Testis (tissue), 3 donors: Measurements from ENCODE around the gene CNNM2. TPM values are rescaled to one million over a fixed set of nuclear protein-coding genes. Genes with fewer than 3 reads are reported as not detected.
"Not testable (repeated sequence)": the region's sequence is repeated elsewhere in the genome, so short reads cannot be mapped to it uniquely, and the experiment has no call there.

Source experiments
- DNase-seq: peaks from one replicate; pipeline ENCODE4 v3.0.0-alpha.2; 2019
- H3K27ac ChIP-seq, 2 donors: fragments of 200-600 bp; sonication (generic); one replicate each; pipeline ENCODE4 v1.5.1; 2019
- H3K27me3 ChIP-seq: fragments of 200-600 bp; sonication (generic); one replicate; pipeline ENCODE4 v1.5.1; 2019
- H3K36me3 ChIP-seq: fragments of 200-600 bp; sonication (generic); one replicate; pipeline ENCODE4 v1.5.1; 2017; ENCODE audit warnings: low read depth; ENCODE audit errors: missing control alignments
- H3K4me1 ChIP-seq: fragments of 200-600 bp; sonication (generic); one replicate; pipeline ENCODE4 v1.5.1; 2019
- H3K4me3 ChIP-seq, 2 donors: fragments of 200-600 bp; sonication (generic); one replicate each; pipeline ENCODE4 v1.5.1; 2017 to 2019
- H3K9me3 ChIP-seq: fragments of 200-600 bp; sonication (generic); one replicate; pipeline ENCODE4 v1.5.1; 2017
- POLR2A ChIP-seq: fragments of 450-650 bp; IDR thresholded peaks from one replicate; pipeline ENCODE4 v1.6.1; 2017; ENCODE audit warnings: antibody characterized with exemption, mild to moderate bottlenecking, moderate library complexity
- WGBS, 2 donors: methylation state at CpG; one replicate each; pipeline ENCODE4 v1.1.5; 2018; 5-methylcytosine and 5-hydroxymethylcytosine counted together
- intact Hi-C: fragments of 100-400 bp; cut with DNase I; formaldehyde crosslinking; loops from one replicate; pipeline ENCODE4 v1.15.1; 2023; ENCODE audit warnings: low total_unique reads
- polyA plus RNA-seq: library from polyadenylated mRNA; stranded (reverse); fragments of 350-450 nt; fragmentation: Illumina TruSeq; extraction: RNeasy Lipid Tissue Mini Kit (QIAGEN cat#74804); gene quantifications from one replicate; pipeline ENCODE4 v1.2.3, GENCODE V29; 2014; ENCODE audit warnings: low read depth, low replicate concordance; ENCODE audit not compliant: insufficient read depth
- total RNA-seq, 2 donors: library from RNA; depleted of rRNA; stranded (reverse); fragments of >200 nt; gene quantifications; one replicate each; pipeline ENCODE4 v1.2.3, GENCODE V29; 2016
- TF ChIP-seq, protein P1 (sequence below), 3 experiments: fragments of 450-650 bp in 2 of 3; fragments of 200-600 bp in 1 of 3; sonication (generic) in 1 of 3; IDR thresholded peaks; one replicate each; pipeline ENCODE4 v1.5.1; 2016 to 2019; ENCODE audit warnings: antibody characterized with exemption in 3 of 3, mild to moderate bottlenecking in 2 of 3, moderate library complexity in 1 of 3

The CNNM2 gene
- total and polyA plus RNA-seq, 3 donors from 2014 or later, result 9.8 to 30.5 (median 24.2) TPM

DNA sequence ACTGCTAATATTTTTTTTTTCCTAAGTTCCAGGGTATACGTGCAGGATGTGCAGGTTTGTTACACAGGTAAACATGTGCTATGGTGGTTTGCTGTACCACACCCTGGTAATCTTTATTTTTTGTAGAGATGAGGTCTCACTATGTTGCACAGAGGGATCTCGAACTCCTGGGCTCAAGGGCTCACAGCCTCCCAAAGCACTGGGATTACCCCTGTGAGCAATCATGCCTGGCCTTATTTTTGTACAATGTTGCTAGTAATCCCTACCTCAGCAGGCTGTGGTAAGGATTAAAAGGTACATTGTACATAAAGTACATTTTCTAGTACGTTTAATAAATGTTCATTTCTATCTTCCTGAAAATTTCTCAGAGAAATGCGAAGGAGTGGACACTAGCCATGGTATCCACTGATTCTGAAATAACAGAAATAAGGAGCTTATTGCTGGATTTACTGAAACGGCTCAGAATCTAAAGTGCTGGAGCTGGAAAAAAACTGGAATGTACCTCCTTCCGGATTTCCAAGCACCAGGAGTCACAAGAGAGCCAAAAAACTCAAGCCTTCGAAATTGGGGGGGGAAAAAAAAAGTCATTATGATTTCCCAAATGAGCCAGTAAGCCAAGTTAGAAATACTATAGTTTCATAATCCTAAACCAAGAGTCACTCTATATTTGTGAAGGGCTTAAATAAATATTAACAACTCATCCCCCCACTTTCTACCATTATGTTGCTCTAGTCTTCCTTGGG, 205.4 kb downstream of the CNNM2 start:
- WGBS, 2 donors, result 45 to 47% methylated on average over 7 of the region's 7 CpGs
- TF ChIP-seq, protein P1, sequence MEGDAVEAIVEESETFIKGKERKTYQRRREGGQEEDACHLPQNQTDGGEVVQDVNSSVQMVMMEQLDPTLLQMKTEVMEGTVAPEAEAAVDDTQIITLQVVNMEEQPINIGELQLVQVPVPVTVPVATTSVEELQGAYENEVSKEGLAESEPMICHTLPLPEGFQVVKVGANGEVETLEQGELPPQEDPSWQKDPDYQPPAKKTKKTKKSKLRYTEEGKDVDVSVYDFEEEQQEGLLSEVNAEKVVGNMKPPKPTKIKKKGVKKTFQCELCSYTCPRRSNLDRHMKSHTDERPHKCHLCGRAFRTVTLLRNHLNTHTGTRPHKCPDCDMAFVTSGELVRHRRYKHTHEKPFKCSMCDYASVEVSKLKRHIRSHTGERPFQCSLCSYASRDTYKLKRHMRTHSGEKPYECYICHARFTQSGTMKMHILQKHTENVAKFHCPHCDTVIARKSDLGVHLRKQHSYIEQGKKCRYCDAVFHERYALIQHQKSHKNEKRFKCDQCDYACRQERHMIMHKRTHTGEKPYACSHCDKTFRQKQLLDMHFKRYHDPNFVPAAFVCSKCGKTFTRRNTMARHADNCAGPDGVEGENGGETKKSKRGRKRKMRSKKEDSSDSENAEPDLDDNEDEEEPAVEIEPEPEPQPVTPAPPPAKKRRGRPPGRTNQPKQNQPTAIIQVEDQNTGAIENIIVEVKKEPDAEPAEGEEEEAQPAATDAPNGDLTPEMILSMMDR (IDR thresholded peaks at IDR 0.05), result no peak
- no peaks in the 10 kb centered on the region for H3K9me3 ChIP-seq
- intact Hi-C loops, result no loop called here
- no peaks in the 10 kb centered on the region for H3K36me3 ChIP-seq
- no peak overlapping the region for H3K4me3 ChIP-seq
- H3K4me1 ChIP-seq, result peaks cover 14% of the 10 kb centered on the region
- H3K27ac ChIP-seq, result peak overlapping the region in 1 of 2 donors; percentile 54
- no peaks in the 10 kb centered on the region for H3K27me3 ChIP-seq
- DNase-seq, result no peak

DNA sequence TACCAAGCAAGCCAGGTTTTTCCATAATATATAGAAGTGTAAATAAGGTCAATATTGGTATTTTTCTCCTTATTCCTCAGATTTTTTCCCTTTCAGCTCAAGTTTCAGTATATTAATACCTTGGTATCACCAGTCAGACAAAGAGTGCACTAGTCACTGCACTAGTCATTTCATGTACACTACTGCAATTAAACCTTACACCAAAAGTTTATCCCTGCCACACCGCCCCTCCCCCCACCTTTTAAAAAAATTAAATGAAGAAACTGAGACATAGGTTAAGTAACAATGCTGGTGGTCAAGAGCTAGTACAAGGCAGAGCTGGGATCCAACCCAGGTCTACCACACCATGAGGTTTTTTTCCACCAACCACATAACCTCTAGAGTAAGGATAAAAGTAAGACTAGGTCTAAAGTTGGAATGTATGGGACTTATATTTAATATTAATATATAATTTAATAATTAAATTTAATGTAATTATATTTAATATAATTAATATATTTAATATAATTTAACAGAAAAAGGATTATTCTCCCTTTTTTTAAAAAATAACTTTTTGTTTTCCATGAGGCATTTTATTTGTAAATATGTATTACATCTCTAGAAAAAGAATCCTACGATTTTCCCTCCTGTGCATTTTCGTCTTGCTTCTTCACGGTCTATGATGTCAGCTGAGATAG, 206.5 kb downstream of the CNNM2 start:
- WGBS, 2 donors, result 91 to 94% methylated on average over 4 of the region's 4 CpGs
- Histone ChIP-seq H3K27ac (peak overlapping the region in 1 of 2 donors; percentile 54), H3K27me3 (no peaks in the 10 kb centered on the region), H3K36me3 (no peaks in the 10 kb centered on the region), H3K9me3 (no peaks in the 10 kb centered on the region), H3K4me1 (peaks cover 14% of the 10 kb centered on the region), H3K4me3 (no peak overlapping the region)
- intact Hi-C loops, result no loop called here
- DNase-seq, result no peak
- TF ChIP-seq POLR2A, result no peak
- TF ChIP-seq, protein P1 (IDR thresholded peaks at IDR 0.05), result no peak

DNA sequence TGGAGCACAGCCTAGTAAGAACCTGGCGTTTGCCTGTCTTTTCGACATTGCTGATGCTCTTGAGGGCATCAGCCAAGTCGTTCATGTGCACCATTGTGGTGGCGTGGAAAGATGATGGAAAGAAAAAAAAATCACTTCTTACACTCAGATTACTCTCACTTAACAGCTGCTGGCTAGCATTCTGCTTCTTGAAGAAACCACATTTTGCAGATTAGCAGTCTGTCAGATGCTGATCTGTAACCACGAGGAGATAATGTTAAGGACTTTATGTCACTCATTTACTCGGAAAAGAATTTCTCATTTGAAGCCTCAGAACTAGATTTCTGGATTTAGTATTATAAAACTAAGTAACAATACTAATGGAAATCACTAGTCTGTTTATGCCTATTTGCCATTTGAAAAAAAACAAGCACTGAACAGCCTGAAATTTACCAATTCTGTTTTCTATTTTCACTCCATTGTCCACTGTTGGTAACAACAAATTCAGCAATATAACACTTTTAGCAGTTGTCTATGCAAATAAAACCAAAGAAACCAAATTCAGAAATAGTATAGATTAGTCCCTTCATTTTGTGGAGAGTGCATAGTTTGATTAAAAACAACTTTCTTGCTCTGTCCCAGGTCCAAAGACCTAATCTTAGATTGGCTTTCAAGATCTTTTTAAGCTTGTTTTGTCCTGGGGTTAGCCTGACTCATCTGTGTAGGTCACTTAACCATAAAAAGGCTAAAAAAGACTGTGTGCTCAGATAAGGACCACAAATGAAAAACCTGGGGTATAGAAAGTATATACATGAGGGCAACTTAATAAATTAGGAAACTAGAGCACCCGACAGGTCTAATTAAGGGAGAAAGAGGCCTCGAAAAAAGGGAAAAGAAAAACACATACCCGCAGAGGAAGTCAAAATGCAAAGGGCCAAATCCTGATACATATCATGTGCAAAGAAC, 207.5 kb downstream of the CNNM2 start:
- TF ChIP-seq POLR2A, result no peak
- TF ChIP-seq, protein P1 (IDR thresholded peaks at IDR 0.05), result no peak
- H3K27me3 ChIP-seq, result no peaks in the 10 kb centered on the region
- 73% methylated on average over 9 of the region's 9 CpGs for WGBS, 2 donors
- DNase-seq, result no peak
- H3K9me3 ChIP-seq, result no peaks in the 10 kb centered on the region
- intact Hi-C loops, result no loop called here
- H3K4me3 ChIP-seq, result no peak overlapping the region
- no peaks in the 10 kb centered on the region for H3K36me3 ChIP-seq
- H3K27ac ChIP-seq, result no peak overlapping the region
- H3K4me1 ChIP-seq, result peaks cover 14% of the 10 kb centered on the region

DNA sequence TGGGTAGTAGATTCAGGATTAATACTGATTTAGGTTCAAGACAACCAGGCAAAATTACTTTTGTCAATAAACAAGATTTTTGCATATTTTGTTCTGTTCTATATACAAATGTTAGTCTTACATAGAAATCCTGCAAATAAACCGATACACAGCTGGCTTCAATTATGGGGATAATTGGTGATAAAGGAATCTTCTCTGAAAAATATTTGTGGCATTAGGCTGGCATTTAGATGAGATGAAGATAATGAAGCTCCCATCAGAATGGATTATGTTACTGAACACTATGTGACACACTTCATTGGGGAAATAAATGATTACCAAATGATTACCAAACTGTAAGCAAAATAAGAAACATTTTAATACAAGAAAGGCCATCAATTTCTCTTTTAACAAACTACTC, 209.1 kb downstream of the CNNM2 start:
- no peak overlapping the region for H3K27ac ChIP-seq
- peaks cover 9% of the 10 kb centered on the region for H3K4me1 ChIP-seq
- no peaks in the 10 kb centered on the region for H3K36me3 ChIP-seq
- intact Hi-C loops, result no loop called here
- no peak overlapping the region for H3K4me3 ChIP-seq
- H3K9me3 ChIP-seq, result no peaks in the 10 kb centered on the region
- no peaks in the 10 kb centered on the region for H3K27me3 ChIP-seq
- 86 to 90% methylated on average over 1 of the region's 1 CpG for WGBS, 2 donors
- TF ChIP-seq, protein P1 (IDR thresholded peaks at IDR 0.05), result no peak
- no peak for TF ChIP-seq POLR2A
- no peak for DNase-seq

DNA sequence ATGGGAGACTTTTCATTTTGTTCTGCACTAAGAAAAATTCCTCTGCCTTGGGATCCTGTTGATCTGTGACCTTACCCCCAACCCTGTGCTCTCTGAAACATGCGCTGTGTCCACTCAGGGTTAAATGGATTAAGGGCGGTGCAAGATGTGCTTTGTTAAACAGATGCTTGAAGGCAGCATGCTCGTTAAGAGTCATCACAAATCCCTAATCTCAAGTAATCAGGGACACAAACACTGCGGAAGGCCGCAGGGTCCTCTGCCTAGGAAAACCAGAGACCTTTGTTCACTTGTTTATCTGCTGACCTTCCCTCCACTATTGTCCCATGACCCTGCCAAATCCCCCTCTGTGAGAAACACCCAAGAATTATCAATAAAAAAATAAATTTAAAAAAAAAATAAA, 212.1 kb downstream of the CNNM2 start:
- H3K27ac ChIP-seq, H3K4me1 ChIP-seq, H3K9me3 ChIP-seq, H3K36me3 ChIP-seq, DNase-seq, intact Hi-C loops, H3K4me3 ChIP-seq, H3K27me3 ChIP-seq: not testable (repeated sequence)
- WGBS, 2 donors, result 58 to 84% methylated on average over 4 to 5 of the region's 5 CpGs
